Esophagus muscularis mucosa (tissue), 4 donors: Measurements from ENCODE around the gene COL6A1. TPM values are rescaled to one million over a fixed set of nuclear protein-coding genes. Genes with fewer than 3 reads are reported as not detected.
A peak's percentile ranks its signal among the peaks of the same experiment; 100 is the strongest.

Experiments used
- DNase-seq: peaks from one replicate; pipeline ENCODE4 v3.0.0-alpha.2; 2017; ENCODE audit errors: extremely low spot score
- H3K27ac ChIP-seq, 4 donors: fragments of 200-600 bp; sonication (generic); replicated peaks in 1 of 4; 1 replicate in 3 of 4; 2 replicates in 1 of 4; pipeline ENCODE4 v1.5.1; 2016 to 2019; ENCODE audit warnings: mild to moderate bottlenecking in 1 of 4
- H3K27me3 ChIP-seq, 4 donors: fragments of 200-600 bp; sonication (generic); one replicate each; pipeline versions ENCODE4 v1.5.1 to v1.6.0; 2016 to 2019
- H3K36me3 ChIP-seq, 4 donors: fragments of 200-600 bp; sonication (generic); one replicate each; pipeline ENCODE4 v1.5.1; 2016 to 2019
- H3K4me1 ChIP-seq, 4 donors: fragments of 200-600 bp; sonication (generic); one replicate each; pipeline ENCODE4 v1.5.1; 2016 to 2019
- H3K4me3 ChIP-seq, 4 donors: fragments of 200-600 bp; sonication (generic); 1 replicate in 2 of 4; 2 replicates in 2 of 4; pipeline ENCODE4 v1.5.1; 2016 to 2019; ENCODE audit warnings: mild to moderate bottlenecking in 4 of 4, moderate library complexity in 1 of 4
- H3K9me3 ChIP-seq, 4 donors: fragments of 200-600 bp; sonication (generic); 1 replicate in 3 of 4; 2 replicates in 1 of 4; pipeline ENCODE4 v1.5.1; 2016 to 2019
- EP300 ChIP-seq: sonication (generic); formaldehyde crosslinking; IDR thresholded peaks from one replicate; pipeline ENCODE4 v1.6.1; 2017; ENCODE audit warnings: antibody characterized with exemption
- POLR2A ChIP-seq: fragments of 450-650 bp; IDR thresholded peaks from one replicate; pipeline ENCODE4 v1.6.1; 2017; ENCODE audit warnings: antibody characterized with exemption, moderate library complexity, mild to moderate bottlenecking, low read depth
- POLR2AphosphoS5 ChIP-seq, 2 donors: sonication (generic); formaldehyde crosslinking; IDR thresholded peaks; one replicate each; pipeline ENCODE4 v1.6.1; 2017; ENCODE audit warnings: antibody characterized with exemption in 2 of 2
- whole genome bisulfite sequencing: methylation state at CpG from one replicate; pipeline ENCODE4 v1.1.5; 2018; 5-methylcytosine and 5-hydroxymethylcytosine counted together
- intact Hi-C: fragments of 100-400 bp; cut with DNase I; formaldehyde crosslinking; loops from one replicate; pipeline ENCODE4 v1.15.1; 2023
- total RNA-seq, 4 donors: library from RNA; depleted of rRNA; stranded (reverse); fragments of >200 nt; gene quantifications; one replicate each; pipeline versions ENCODE4 v1.1.0 to v1.2.1, GENCODE V29; 2016
- TF ChIP-seq, protein P1 (sequence below), 3 experiments: fragments of 200-600 bp in 2 of 3; fragments of 450-650 bp in 1 of 3; sonication (generic) in 2 of 3; IDR thresholded peaks; one replicate each; pipeline ENCODE4 v1.5.1; 2017 to 2019; ENCODE audit warnings: antibody characterized with exemption in 3 of 3, mild to moderate bottlenecking in 2 of 3, moderate library complexity in 1 of 3

Gene COL6A1
- total RNA-seq, 4 donors from 2014 or later, result 646 to 1,432 (median 1,078) TPM

DNA sequence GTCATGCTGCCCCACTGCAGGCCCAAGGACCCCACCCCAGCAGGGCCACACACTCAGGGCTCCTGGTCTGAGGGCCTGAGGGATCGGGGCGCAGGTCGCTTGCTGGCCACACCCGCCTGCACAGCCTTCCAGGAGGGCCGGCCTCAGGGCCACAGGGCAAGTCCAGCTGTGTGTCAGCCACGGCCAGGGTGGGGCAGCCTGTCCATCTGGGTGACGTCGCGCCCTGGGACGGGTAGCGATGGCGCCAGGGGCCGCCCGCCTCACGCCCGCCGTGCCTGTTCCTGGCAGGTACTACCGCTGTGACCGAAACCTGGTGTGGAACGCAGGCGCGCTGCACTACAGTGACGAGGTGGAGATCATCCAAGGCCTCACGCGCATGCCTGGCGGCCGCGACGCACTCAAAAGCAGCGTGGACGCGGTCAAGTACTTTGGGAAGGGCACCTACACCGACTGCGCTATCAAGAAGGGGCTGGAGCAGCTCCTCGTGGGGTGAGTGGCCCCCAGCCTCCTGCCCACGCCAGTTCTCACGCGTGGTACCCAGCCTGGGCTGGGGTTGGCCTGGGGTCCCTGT, 2.5 kb downstream of the COL6A1 start:
- 100% methylated on average over 3 of the region's 38 CpGs for WGBS
- Histone ChIP-seq H3K27ac (peak overlapping the region; percentile 96 to 99 (median 97)), H3K36me3 (peaks cover 26 to 49% (median 48%) of the 10 kb centered on the region in 4 donors), H3K27me3 (no peaks in the 10 kb centered on the region), H3K4me1 (peaks cover 33 to 79% (median 75%) of the 10 kb centered on the region in 4 donors), H3K9me3 (no peaks in the 10 kb centered on the region), H3K4me3 (peak overlapping the region; percentile 70 to 88 (median 78))
- intact Hi-C loops, result loop anchor here (5.0 kb wide), 1 partner anchor 43 kb away; no protein-coding TSS in a partner anchor
- DNase-seq, result no peak
- peak; percentile 88 to 91 for TF ChIP-seq POLR2AphosphoS5 (IDR thresholded peaks at IDR 0.05)
- TF ChIP-seq, protein P1, sequence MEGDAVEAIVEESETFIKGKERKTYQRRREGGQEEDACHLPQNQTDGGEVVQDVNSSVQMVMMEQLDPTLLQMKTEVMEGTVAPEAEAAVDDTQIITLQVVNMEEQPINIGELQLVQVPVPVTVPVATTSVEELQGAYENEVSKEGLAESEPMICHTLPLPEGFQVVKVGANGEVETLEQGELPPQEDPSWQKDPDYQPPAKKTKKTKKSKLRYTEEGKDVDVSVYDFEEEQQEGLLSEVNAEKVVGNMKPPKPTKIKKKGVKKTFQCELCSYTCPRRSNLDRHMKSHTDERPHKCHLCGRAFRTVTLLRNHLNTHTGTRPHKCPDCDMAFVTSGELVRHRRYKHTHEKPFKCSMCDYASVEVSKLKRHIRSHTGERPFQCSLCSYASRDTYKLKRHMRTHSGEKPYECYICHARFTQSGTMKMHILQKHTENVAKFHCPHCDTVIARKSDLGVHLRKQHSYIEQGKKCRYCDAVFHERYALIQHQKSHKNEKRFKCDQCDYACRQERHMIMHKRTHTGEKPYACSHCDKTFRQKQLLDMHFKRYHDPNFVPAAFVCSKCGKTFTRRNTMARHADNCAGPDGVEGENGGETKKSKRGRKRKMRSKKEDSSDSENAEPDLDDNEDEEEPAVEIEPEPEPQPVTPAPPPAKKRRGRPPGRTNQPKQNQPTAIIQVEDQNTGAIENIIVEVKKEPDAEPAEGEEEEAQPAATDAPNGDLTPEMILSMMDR (IDR thresholded peaks at IDR 0.05), result peak in 1 of 3 experiments; percentile 8
- TF ChIP-seq EP300, result no peak

- peak overlapping the region; percentile 70 to 88 (median 78) for H3K4me3 ChIP-seq
- 63% methylated on average over 3 of the region's 3 CpGs for WGBS
- intact Hi-C loops, result loop anchor here (5.0 kb wide), 1 partner anchor 43 kb away; no protein-coding TSS in a partner anchor
Observed at GRCh38 chr21:45984584-45985095, 3.1 kb downstream of the COL6A1 start.

GRCh38 chr21:45985471-45986315, 4.1 kb downstream of the COL6A1 start:
- Histone ChIP-seq H3K36me3 (peaks cover 39 to 66% (median 64%) of the 10 kb centered on the region in 4 donors), H3K4me3 (peak overlapping the region; percentile 13 to 71 (median 19)), H3K9me3 (no peaks in the 10 kb centered on the region), H3K4me1 (peaks cover 30 to 81% (median 75%) of the 10 kb centered on the region in 4 donors), H3K27me3 (no peaks in the 10 kb centered on the region), H3K27ac (peak overlapping the region; percentile 96 to 99 (median 97))
- WGBS, result 72% methylated on average over 32 of the region's 37 CpGs
- TF ChIP-seq POLR2A (no peak), EP300 (no peak), POLR2AphosphoS5 (IDR thresholded peaks at IDR 0.05) (no peak)
- TF ChIP-seq, protein P1 (IDR thresholded peaks at IDR 0.05), result no peak
- DNase-seq, result no peak
- intact Hi-C loops, result no loop called here

More at GRCh38 chr21:45984584-45985095, 3.1 kb downstream of the COL6A1 start:
- DNase-seq, result no peak
- Histone ChIP-seq H3K9me3 (no peaks in the 10 kb centered on the region), H3K36me3 (peaks cover 32 to 55% (median 54%) of the 10 kb centered on the region in 4 donors), H3K4me1 (peaks cover 30 to 79% (median 75%) of the 10 kb centered on the region in 4 donors), H3K27me3 (no peaks in the 10 kb centered on the region), H3K27ac (peak overlapping the region; percentile 96 to 99 (median 97))
- TF ChIP-seq, protein P1 (IDR thresholded peaks at IDR 0.05), result no peak
- TF ChIP-seq EP300, result no peak
- no peak for TF ChIP-seq POLR2AphosphoS5 (IDR thresholded peaks at IDR 0.05)
- TF ChIP-seq POLR2A, result no peak

- intact Hi-C loops, result no loop called here
- no peak for TF ChIP-seq POLR2A
- Histone ChIP-seq H3K9me3 (no peaks in the 10 kb centered on the region), H3K27ac (peak overlapping the region; percentile 96 to 99 (median 97)), H3K4me3 (peak overlapping the region in 1 of 4 donors; percentile 71), H3K36me3 (peaks cover 43 to 74% (median 72%) of the 10 kb centered on the region in 4 donors), H3K27me3 (no peaks in the 10 kb centered on the region), H3K4me1 (peaks cover 26 to 84% (median 78%) of the 10 kb centered on the region in 4 donors)
- no peak for DNase-seq
- WGBS, result 76% methylated on average over 12 of the region's 36 CpGs
Observed at GRCh38 chr21:45986316-45987051, 4.9 kb downstream of the COL6A1 start.
